Loucy (cell line): ENCODE measurements around the gene DNLZ.

Source experiments
- H2AFZ ChIP-seq: fragments of 200-600 bp; sonication (generic); 2 replicates; pipeline ENCODE4 v1.6.0; 2016; ENCODE audit warnings: antibody characterized with exemption, mild to moderate bottlenecking, low read length, moderate library complexity
- H3F3A ChIP-seq: fragments of 200-600 bp; 2 replicates; pipeline ENCODE4 v1.6.0; 2016; ENCODE audit warnings: antibody characterized with exemption, low read depth, mild to moderate bottlenecking
- H3K27me3 ChIP-seq: fragments of 200-600 bp; sonication (generic); 2 replicates; pipeline ENCODE4 v1.6.1; 2014; ENCODE audit warnings: low read length, mild to moderate bottlenecking; ENCODE audit not compliant: insufficient read depth, poor library complexity, severe bottlenecking
- H3K36me3 ChIP-seq: fragments of 200-600 bp; sonication (generic); 2 replicates; pipeline ENCODE4 v1.6.1; 2016; ENCODE audit warnings: low read length; ENCODE audit not compliant: insufficient read depth
- H3K4me1 ChIP-seq: fragments of 200-600 bp; sonication (generic); 2 replicates; pipeline ENCODE4 v1.5.1; 2014; ENCODE audit warnings: low read length, mild to moderate bottlenecking; ENCODE audit not compliant: insufficient read depth, poor library complexity, severe bottlenecking
- H3K4me2 ChIP-seq: fragments of 200-600 bp; sonication (generic); 2 replicates; pipeline ENCODE4 v1.6.0; 2014; ENCODE audit warnings: antibody characterized with exemption, low read length, low read depth, mild to moderate bottlenecking; ENCODE audit not compliant: poor library complexity, severe bottlenecking
- H3K4me3 ChIP-seq: fragments of 200-600 bp; sonication (generic); 2 replicates; pipeline ENCODE4 v1.5.1; 2014; ENCODE audit warnings: low read length, mild to moderate bottlenecking, mixed read lengths; ENCODE audit not compliant: poor library complexity, severe bottlenecking
- H3K79me2 ChIP-seq: fragments of 200-600 bp; sonication (generic); 2 replicates; pipeline ENCODE4 v1.6.1; 2014; ENCODE audit warnings: low read length; ENCODE audit not compliant: insufficient read depth
- H3K9ac ChIP-seq: fragments of 200-600 bp; sonication (generic); 2 replicates; pipeline ENCODE4 v1.6.0; 2014; ENCODE audit warnings: mild to moderate bottlenecking, low read depth, low read length, moderate library complexity; ENCODE audit not compliant: poor library complexity, severe bottlenecking
- H3K9me2 ChIP-seq: fragments of 200-600 bp; sonication (generic); replicated peaks from 2 replicates; pipeline ENCODE4 v1.6.1; 2016; ENCODE audit warnings: low read depth, low read length, mixed read lengths
- H3K9me3 ChIP-seq: fragments of 200-600 bp; sonication (generic); 2 replicates; pipeline ENCODE4 v1.6.1; 2014; ENCODE audit warnings: mild to moderate bottlenecking, antibody characterized with exemption, low read length, low read depth; ENCODE audit not compliant: insufficient read depth
- H4K20me1 ChIP-seq: fragments of 200-600 bp; sonication (generic); 2 replicates; pipeline ENCODE4 v1.6.0; 2014; ENCODE audit warnings: antibody characterized with exemption, low read length, mild to moderate bottlenecking; ENCODE audit not compliant: insufficient read depth, poor library complexity, severe bottlenecking
- CTCF ChIP-seq: fragments of 200-600 bp; sonication (generic); conservative IDR thresholded peaks from 2 replicates; pipeline ENCODE4 v1.5.1; 2014; ENCODE audit warnings: mild to moderate bottlenecking, antibody characterized with exemption, low read length
- EZH2phosphoT487 ChIP-seq: fragments of 200-600 bp; IDR thresholded peaks from 2 replicates; pipeline ENCODE4 v1.6.1; 2018; ENCODE audit warnings: antibody characterized with exemption, mild to moderate bottlenecking, moderate library complexity, borderline replicate concordance

Gene DNLZ

GRCh38 chr9:136336881-136337280 lies 26.7 kb downstream of the DNLZ start:
- no peak overlapping the region for H3K4me2 ChIP-seq

GRCh38 chr9:136336156-136336870 lies 27.2 kb downstream of the DNLZ start:
- H3K4me3 ChIP-seq: no peak overlapping the region
- H3K4me1 ChIP-seq: no peaks in the 10 kb centered on the region
- TF ChIP-seq EZH2phosphoT487 (no peak), CTCF (no peak)
- H3K9ac ChIP-seq: no peak overlapping the region
- no peaks in the 10 kb centered on the region for H3K79me2 ChIP-seq
- H2AFZ ChIP-seq: no peak overlapping the region
- no peaks in the 10 kb centered on the region for H3K36me3 ChIP-seq
- H3K9me2 ChIP-seq: no peaks in the 10 kb centered on the region
- H4K20me1 ChIP-seq: no peaks in the 10 kb centered on the region
- H3K27me3 ChIP-seq: no peaks in the 10 kb centered on the region
- H3K4me2 ChIP-seq: no peak overlapping the region
- no peaks in the 10 kb centered on the region for H3F3A ChIP-seq
- H3K9me3 ChIP-seq: no peaks in the 10 kb centered on the region

More at GRCh38 chr9:136336881-136337280, 26.7 kb downstream of the DNLZ start:
- Histone ChIP-seq H3K9me3 (no peaks in the 10 kb centered on the region), H3K36me3 (no peaks in the 10 kb centered on the region), H3K27me3 (no peaks in the 10 kb centered on the region), H3K4me3 (no peak overlapping the region), H3K4me1 (no peaks in the 10 kb centered on the region), H3F3A (no peaks in the 10 kb centered on the region), H3K9ac (no peak overlapping the region), H3K9me2 (no peaks in the 10 kb centered on the region), H4K20me1 (no peaks in the 10 kb centered on the region), H2AFZ (no peak overlapping the region), H3K79me2 (no peaks in the 10 kb centered on the region)
- no peak for TF ChIP-seq CTCF
- TF ChIP-seq EZH2phosphoT487: no peak

DNA sequence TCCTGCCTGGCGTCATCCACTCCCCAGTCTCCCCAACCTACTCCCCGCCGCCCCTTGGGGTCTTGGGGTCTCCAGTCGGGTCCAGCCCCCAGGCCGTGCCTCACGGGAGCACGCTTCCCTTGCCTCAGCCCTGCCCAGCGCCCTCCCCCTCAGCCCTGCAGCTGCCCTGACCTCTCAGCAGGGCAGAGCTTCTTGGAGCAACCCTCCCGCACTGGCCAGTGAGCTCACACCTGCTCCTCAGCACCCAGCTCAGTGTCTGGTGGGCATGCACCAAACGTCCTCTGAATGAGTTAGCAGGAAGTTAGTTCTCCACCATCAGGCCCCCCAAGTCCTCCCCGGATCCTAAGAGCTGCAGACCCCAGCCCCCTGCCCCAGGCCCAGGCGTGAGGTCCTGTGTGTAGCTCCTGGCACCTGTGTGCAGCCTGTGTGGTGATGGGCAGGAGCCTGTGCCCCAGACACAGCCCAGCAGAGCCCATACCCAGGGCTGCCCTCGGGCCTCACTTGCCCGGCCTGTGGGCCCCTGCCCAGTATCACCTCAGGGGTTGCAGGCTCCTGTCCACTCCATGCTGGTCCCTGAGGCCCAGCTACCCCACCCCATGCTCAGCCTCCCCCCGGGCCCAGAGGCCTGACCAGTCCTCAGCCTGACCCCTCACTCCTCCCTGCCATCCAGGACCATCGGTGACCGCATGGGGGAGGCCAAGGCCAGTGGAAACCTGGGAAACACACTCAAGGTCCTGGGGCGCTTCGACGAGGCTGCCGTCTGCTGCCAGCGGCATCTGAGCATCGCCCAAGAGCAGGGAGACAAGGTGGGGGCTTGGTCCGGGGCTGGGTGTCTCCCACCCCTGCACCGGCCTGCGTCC lies 28.0 kb downstream of the DNLZ start:
- no peaks in the 10 kb centered on the region for H3K36me3 ChIP-seq
- no peaks in the 10 kb centered on the region for H3K9me3 ChIP-seq
- TF ChIP-seq CTCF (no peak), EZH2phosphoT487 (no peak)
- no peak overlapping the region for H3K4me3 ChIP-seq
- peaks cover 5% of the 10 kb centered on the region for H4K20me1 ChIP-seq
- no peak overlapping the region for H3K9ac ChIP-seq
- no peak overlapping the region for H2AFZ ChIP-seq
- H3K79me2 ChIP-seq: peaks cover 2% of the 10 kb centered on the region; the same call in 1 of the 2 replicates
- H3K27me3 ChIP-seq: no peaks in the 10 kb centered on the region
- H3K4me1 ChIP-seq: no peaks in the 10 kb centered on the region
- no peak overlapping the region for H3K4me2 ChIP-seq
- no peaks in the 10 kb centered on the region for H3K9me2 ChIP-seq
- H3F3A ChIP-seq: no peaks in the 10 kb centered on the region
